GM19463 (cell line): ENCODE data around the gene DUSP8.

Experiments
- ATAC-seq: cut with Tn5 transposase; IDR thresholded peaks from one replicate; pipeline ENCODE4 v1.9.1; 2021; ENCODE audit warnings: mild to moderate bottlenecking, moderate library complexity; ENCODE audit not compliant: unreplicated experiment

DUSP8 gene

GRCh38 chr11:1556278-1556902 lies 15.7 kb downstream of the DUSP8 start:
- no peak for ATAC-seq

GRCh38 chr11:1555713-1556153 lies 16.3 kb downstream of the DUSP8 start:
- ATAC-seq = no peak

GRCh38 chr11:1554981-1555712 lies 16.9 kb downstream of the DUSP8 start:
- ATAC-seq = no peak

- no peak for ATAC-seq
Observed at GRCh38 chr11:1553808-1554594, 18.1 kb downstream of the DUSP8 start.

GRCh38 chr11:1549338-1550330 lies 22.4 kb downstream of the DUSP8 start:
- ATAC-seq = no peak

- no peak for ATAC-seq
Observed at GRCh38 chr11:1548221-1549070, 23.6 kb downstream of the DUSP8 start.

GRCh38 chr11:1547467-1548098 lies 24.5 kb downstream of the DUSP8 start:
- ATAC-seq = no peak

GRCh38 chr11:1546536-1547466 lies 25.3 kb downstream of the DUSP8 start:
- no peak for ATAC-seq

- ATAC-seq = no peak
Observed at GRCh38 chr11:1546077-1546535, 26.0 kb downstream of the DUSP8 start.

GRCh38 chr11:1545432-1545831 lies 26.6 kb downstream of the DUSP8 start:
- no peak for ATAC-seq

GRCh38 chr11:1544536-1544935 lies 27.5 kb downstream of the DUSP8 start:
- ATAC-seq = no peak

- no peak for ATAC-seq
Observed at GRCh38 chr11:1543606-1544263, 28.3 kb downstream of the DUSP8 start.

GRCh38 chr11:1542267-1542666 lies 29.8 kb downstream of the DUSP8 start:
- ATAC-seq = no peak

- ATAC-seq = no peak
Observed at GRCh38 chr11:1541474-1542204, 30.4 kb downstream of the DUSP8 start.

- ATAC-seq = no peak
Observed at GRCh38 chr11:1540074-1540473, 32.0 kb downstream of the DUSP8 start.

- no peak for ATAC-seq
Observed at GRCh38 chr11:1538153-1538552, 33.9 kb downstream of the DUSP8 start.
